ENCODE measurements around the gene ZNF316.

ZNF316 gene

GRCh38 chr7:6643915-6644625 is 7.0 kb downstream of the ZNF316 start:
- no peak for TF ChIP-seq CTCF (conservative IDR thresholded peaks at IDR 0.05; ENCODE audit: low read depth, low read length)
- H3K4me1 ChIP-seq (ENCODE audit: low read depth, poor library complexity, severe bottlenecking): no peaks in the 10 kb centered on the region
- peaks cover 3% of the 10 kb centered on the region; the same call in 1 of the 2 replicates for H3K36me3 ChIP-seq (ENCODE audit: insufficient read depth)

GRCh38 chr7:6644728-6645127 is 7.6 kb downstream of the ZNF316 start:
- Histone ChIP-seq H3K36me3 (ENCODE audit: insufficient read depth) (peaks cover 3% of the 10 kb centered on the region; the same call in 1 of the 2 replicates), H3K27ac (no peak overlapping the region)

More at GRCh38 chr7:6643915-6644625, 7.0 kb downstream of the ZNF316 start:
- Histone ChIP-seq H3K4me2 (no peak overlapping the region), H3K9ac (no peak overlapping the region), H2AFZ (ENCODE audit: low read depth) (no peak overlapping the region), H3K27ac (no peak overlapping the region), H3K27me3 (ENCODE audit: insufficient read depth, low read depth) (no peaks in the 10 kb centered on the region), H3K4me3 (IDR thresholded peaks at IDR 0.05; ENCODE audit: insufficient read depth, low read depth, low read length) (no peak overlapping the region), H3K79me2 (ENCODE audit: insufficient read depth, low read depth) (no peaks in the 10 kb centered on the region; the same call in 1 of the 2 replicates), H4K20me1 (ENCODE audit: insufficient read depth) (no peaks in the 10 kb centered on the region)

GRCh38 chr7:6646465-6646864 is 9.3 kb downstream of the ZNF316 start:
- Histone ChIP-seq H3K79me2 (ENCODE audit: insufficient read depth, low read depth) (no peaks in the 10 kb centered on the region), H4K20me1 (ENCODE audit: insufficient read depth) (no peaks in the 10 kb centered on the region), H3K9ac (no peak overlapping the region), H3K4me2 (no peak overlapping the region), H3K4me3 (IDR thresholded peaks at IDR 0.05; ENCODE audit: insufficient read depth, low read depth, low read length) (no peak overlapping the region), H3K4me1 (ENCODE audit: low read depth, poor library complexity, severe bottlenecking) (no peaks in the 10 kb centered on the region), H3K36me3 (ENCODE audit: insufficient read depth) (no peaks in the 10 kb centered on the region; the same call in 1 of the 2 replicates), H3K27me3 (ENCODE audit: insufficient read depth, low read depth) (no peaks in the 10 kb centered on the region), H2AFZ (ENCODE audit: low read depth) (no peak overlapping the region), H3K27ac (no peak overlapping the region)
- TF ChIP-seq CTCF (conservative IDR thresholded peaks at IDR 0.05; ENCODE audit: low read depth, low read length): no peak

More at GRCh38 chr7:6644728-6645127, 7.6 kb downstream of the ZNF316 start:
- no peaks in the 10 kb centered on the region for H3K27me3 ChIP-seq (ENCODE audit: insufficient read depth, low read depth)
- H3K9ac ChIP-seq: no peak overlapping the region
- H4K20me1 ChIP-seq (ENCODE audit: insufficient read depth): no peaks in the 10 kb centered on the region
- no peaks in the 10 kb centered on the region for H3K4me1 ChIP-seq (ENCODE audit: low read depth, poor library complexity, severe bottlenecking)
- no peak overlapping the region for H3K4me2 ChIP-seq
- H3K4me3 ChIP-seq (IDR thresholded peaks at IDR 0.05; ENCODE audit: insufficient read depth, low read depth, low read length): no peak overlapping the region
- no peaks in the 10 kb centered on the region; the same call in 1 of the 2 replicates for H3K79me2 ChIP-seq (ENCODE audit: insufficient read depth, low read depth)
- TF ChIP-seq CTCF (conservative IDR thresholded peaks at IDR 0.05; ENCODE audit: low read depth, low read length): no peak
- H2AFZ ChIP-seq (ENCODE audit: low read depth): no peak overlapping the region

GRCh38 chr7:6647080-6647479 is 10.0 kb downstream of the ZNF316 start:
- no peaks in the 10 kb centered on the region for H3K79me2 ChIP-seq (ENCODE audit: insufficient read depth, low read depth)
- H3K4me3 ChIP-seq (IDR thresholded peaks at IDR 0.05; ENCODE audit: insufficient read depth, low read depth, low read length): no peak overlapping the region
- H3K27ac ChIP-seq: no peak overlapping the region
- H4K20me1 ChIP-seq (ENCODE audit: insufficient read depth): no peaks in the 10 kb centered on the region
- H3K4me1 ChIP-seq (ENCODE audit: low read depth, poor library complexity, severe bottlenecking): no peaks in the 10 kb centered on the region
- H3K9ac ChIP-seq: no peak overlapping the region
- H3K27me3 ChIP-seq (ENCODE audit: insufficient read depth, low read depth): no peaks in the 10 kb centered on the region
- H3K4me2 ChIP-seq: no peak overlapping the region
- no peak for TF ChIP-seq CTCF (conservative IDR thresholded peaks at IDR 0.05; ENCODE audit: low read depth, low read length)
- no peaks in the 10 kb centered on the region; the same call in 1 of the 2 replicates for H3K36me3 ChIP-seq (ENCODE audit: insufficient read depth)
- no peak overlapping the region for H2AFZ ChIP-seq (ENCODE audit: low read depth)
